Endothelial cell of umbilical vein (primary cell): ENCODE measurements around the gene AUTS2. TPM values are rescaled to one million over a fixed set of nuclear protein-coding genes. Genes with fewer than 3 reads are reported as not detected.

ENCODE experiments used
- BruUV-seq: library from RNA; stranded (reverse); fragments of 400-500 nt; replicated peaks from 2 replicates; lab custom pipeline; 2021; lab: Mats Ljungman, UMichigan
- CTCF ChIA-PET: fragments of 300-600, 350-600 bp; sonication (Branson Sonifier 250); formaldehyde crosslinking; loops from one replicate; lab custom pipeline; 2021; ENCODE audit warnings: antibody characterized with exemption, inconsistent platforms; lab: Charles Lee
- POLR2A ChIA-PET: fragments of 300-600, 350-600 bp; sonication (Branson Sonifier 250); formaldehyde crosslinking; loops from one replicate; lab custom pipeline; 2021; ENCODE audit warnings: antibody characterized with exemption, inconsistent platforms; lab: Charles Lee
- DNase-seq: peaks from one replicate; pipeline ENCODE4 v3.0.0-alpha.2; 2011; ENCODE audit warnings: low read depth, low spot score
- FAIRE-seq: peaks from 2 replicates; lab custom pipeline; 2011; peaks lifted over from hg19 to GRCh38; lab: Jason Lieb, UNC
- H2AFZ ChIP-seq: 2 replicates; pipeline ENCODE4 v1.6.0; 2012; ENCODE audit warnings: low read depth, low read length, control low read depth, inconsistent platforms
- H3K27ac ChIP-seq: 2 replicates; pipeline ENCODE4 v1.5.1; 2011; ENCODE audit warnings: low read depth, mild to moderate bottlenecking, control low read depth, low read length, moderate library complexity; ENCODE audit not compliant: insufficient read depth
- H3K27me3 ChIP-seq, 2 experiments: 2 replicates each; pipeline versions ENCODE4 v1.6.0 to v1.6.1; 2011; ENCODE audit warnings: low read length in 2 of 2, mixed read lengths in 1 of 2; ENCODE audit not compliant: control insufficient read depth in 2 of 2, insufficient read depth in 2 of 2
- H3K36me3 ChIP-seq, 2 experiments: 2 replicates in 1 of 2; 3 replicates in 1 of 2; pipeline ENCODE4 v1.5.1; 2011; ENCODE audit warnings: low read length in 2 of 2, mild to moderate bottlenecking in 1 of 2, moderate library complexity in 1 of 2; ENCODE audit not compliant: control insufficient read depth in 2 of 2, insufficient read depth in 2 of 2; ENCODE audit errors: extremely low read depth in 1 of 2
- H3K4me1 ChIP-seq: 3 replicates; pipeline ENCODE4 v1.5.1; 2011; ENCODE audit warnings: mild to moderate bottlenecking, low read length; ENCODE audit not compliant: control insufficient read depth, insufficient read depth; ENCODE audit errors: extremely low read depth
- H3K4me2 ChIP-seq: 2 replicates; pipeline ENCODE4 v1.6.1; 2011; ENCODE audit warnings: low read length, control low read depth, mixed read lengths; ENCODE audit not compliant: insufficient read depth
- H3K4me3 ChIP-seq, 3 experiments: fragments of 200-600 bp in 1 of 3; sonication (generic), shearing (Covaris generic) in 1 of 3; replicated peaks in 1 of 3; 2 replicates each; pipeline ENCODE4 v1.5.1; 2011 to 2016; ENCODE audit warnings: control low read depth in 3 of 3, low read length in 3 of 3, mild to moderate bottlenecking in 2 of 3, inconsistent platforms in 1 of 3, low read depth in 1 of 3, moderate library complexity in 1 of 3; ENCODE audit not compliant: insufficient read depth in 1 of 3
- H3K79me2 ChIP-seq: 2 replicates; pipeline ENCODE4 v1.6.0; 2012; ENCODE audit warnings: low read length, inconsistent platforms; ENCODE audit not compliant: control insufficient read depth, insufficient read depth
- H3K9ac ChIP-seq: replicated peaks from 2 replicates; pipeline ENCODE3; 2011; ENCODE audit warnings: low read length, control low read depth; ENCODE audit not compliant: insufficient read depth; ENCODE audit errors: extremely low read depth
- H3K9me1 ChIP-seq: replicated peaks from 3 replicates; pipeline ENCODE4 v1.6.0; 2011; ENCODE audit warnings: mild to moderate bottlenecking, low read length; ENCODE audit not compliant: control insufficient read depth, insufficient read depth; ENCODE audit errors: extremely low read depth
- H3K9me3 ChIP-seq: replicated peaks from 2 replicates; pipeline ENCODE4 v1.5.1; 2012; ENCODE audit warnings: low read length, inconsistent platforms; ENCODE audit not compliant: control insufficient read depth, insufficient read depth
- H4K20me1 ChIP-seq: replicated peaks from 2 replicates; pipeline ENCODE3; 2011; ENCODE audit warnings: mild to moderate bottlenecking, low read length; ENCODE audit not compliant: control insufficient read depth, insufficient read depth; ENCODE audit errors: extremely low read depth
- EZH2 ChIP-seq: IDR thresholded peaks from 2 replicates; pipeline ENCODE4 v1.6.1; 2012; ENCODE audit warnings: borderline replicate concordance, low read depth, mild to moderate bottlenecking, moderate library complexity, low read length, inconsistent platforms; ENCODE audit not compliant: severe bottlenecking
- FOS ChIP-seq: IDR thresholded peaks from 2 replicates; pipeline ENCODE4 v1.6.1; 2011; ENCODE audit warnings: mild to moderate bottlenecking, low read length, moderate library complexity, borderline replicate concordance; ENCODE audit not compliant: insufficient read depth
- GATA2 ChIP-seq: IDR thresholded peaks from 2 replicates; pipeline ENCODE4 v1.7.0; 2011; ENCODE audit warnings: low read depth, mild to moderate bottlenecking, moderate library complexity, mixed read lengths, low read length; ENCODE audit not compliant: insufficient read length, insufficient read depth
- JUN ChIP-seq: IDR thresholded peaks from 2 replicates; pipeline ENCODE4 v1.6.1; 2011; ENCODE audit warnings: borderline replicate concordance, low read depth; ENCODE audit not compliant: insufficient read length, insufficient read depth
- MAX ChIP-seq: IDR thresholded peaks from 2 replicates; pipeline ENCODE4 v1.6.1; 2011; ENCODE audit not compliant: insufficient read depth, insufficient read length
- MYC ChIP-seq: IDR thresholded peaks from one replicate; pipeline ENCODE4 v1.6.1; 2011; ENCODE audit warnings: mild to moderate bottlenecking, low read depth, low read length
- POLR2A ChIP-seq: IDR thresholded peaks from 2 replicates; pipeline ENCODE4 v1.6.1; 2012; ENCODE audit warnings: low read depth, mild to moderate bottlenecking, control low read depth, low read length
- POLR2AphosphoS5 ChIP-seq: IDR thresholded peaks from 2 replicates; pipeline ENCODE4 v1.6.1; 2012; ENCODE audit warnings: low read depth, mild to moderate bottlenecking, control low read depth, low read length, moderate library complexity; ENCODE audit not compliant: insufficient read depth
- dilution Hi-C: fragments of 300-500 bp; cut with MboI; formaldehyde crosslinking; loops from one replicate; pipeline ENCODE4 v1.15.0; 2019; ENCODE audit warnings: low sequenced_read_pairs; ENCODE audit not compliant: extremely low pct_ligation_motif_present
- intact Hi-C: fragments of 100-400 bp; cut with micrococcal nuclease; formaldehyde crosslinking; loops from one replicate; pipeline ENCODE4 v1.10.0; 2022
- polyA plus RNA-seq, 4 experiments: library from polyadenylated mRNA; depleted of rRNA in 3 of 4; stranded (reverse) in 3 of 4; unstranded in 1 of 4; fragments of >200 nt; gene quantifications; 2 replicates each; pipeline versions ENCODE4 v1.2.1 to v1.2.3, GENCODE V29; 2011 to 2012; ENCODE audit warnings: missing spikeins in 1 of 4
- total RNA-seq: library from RNA; stranded (reverse); gene quantifications from 2 replicates; pipeline ENCODE4 v1.2.3, GENCODE V29; 2021
- TF ChIP-seq, protein P1 (sequence below), 2 donors: IDR thresholded peaks; 1 replicate in 1 of 2; 2 replicates in 1 of 2; pipeline ENCODE4 v1.5.1; 2011; ENCODE audit warnings: low read length in 2 of 2, mild to moderate bottlenecking in 2 of 2, moderate library complexity in 2 of 2, control low read depth in 1 of 2, inconsistent platforms in 1 of 2, low read depth in 1 of 2; ENCODE audit not compliant: insufficient read depth in 1 of 2; ENCODE audit errors: extremely low read depth in 1 of 2

The AUTS2 gene
- total and polyA plus RNA-seq, 2 donors (not counting 3 experiments of a cell fraction or from before 2014, with no cell fraction given), result 0.59 to 8.0 TPM

DNA sequence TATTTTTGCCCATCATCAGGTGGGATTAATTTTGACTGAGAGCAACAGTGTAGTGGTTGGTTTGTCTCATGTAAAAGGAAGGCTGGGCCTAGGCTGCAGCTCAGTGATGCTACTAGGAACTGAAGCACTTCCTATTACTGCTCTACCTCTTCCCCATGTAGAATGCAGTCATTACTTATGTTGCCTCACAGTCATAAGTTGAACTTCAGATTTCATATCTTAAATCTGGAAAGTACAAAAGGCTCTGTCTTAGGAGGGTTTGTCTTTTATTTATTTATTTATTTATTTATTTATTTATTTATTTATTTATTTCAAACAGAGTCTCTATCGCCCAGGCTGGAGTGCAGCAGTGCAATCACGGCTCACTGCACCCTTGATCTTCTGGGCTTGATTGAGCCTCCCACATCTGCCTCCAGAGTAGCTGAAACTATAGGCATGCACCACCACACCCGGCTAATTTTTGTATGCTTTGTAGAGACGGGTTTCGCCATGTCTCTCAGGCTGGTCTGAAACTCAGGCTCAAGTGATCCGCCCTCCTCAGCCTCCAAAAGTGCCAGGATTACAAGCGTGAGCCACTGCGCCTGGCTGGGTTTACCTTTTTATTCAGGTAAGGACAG lies 812.0 kb downstream of the AUTS2 start:
- Histone ChIP-seq H3K4me1 (no peaks in the 10 kb centered on the region), H2AFZ (no peak overlapping the region), H3K79me2 (no peaks in the 10 kb centered on the region), H3K9me1 (no peaks in the 10 kb centered on the region), H3K36me3 (no peaks in the 10 kb centered on the region), H3K4me2 (no peak overlapping the region), H3K27me3 (no peaks in the 10 kb centered on the region), H3K9ac (no peak overlapping the region), H3K9me3 (no peaks in the 10 kb centered on the region), H4K20me1 (no peaks in the 10 kb centered on the region), H3K4me3 (no peak overlapping the region), H3K27ac (no peak overlapping the region)
- no peak for DNase-seq
- TF ChIP-seq EZH2, result no peak
- TF ChIP-seq, protein P1, sequence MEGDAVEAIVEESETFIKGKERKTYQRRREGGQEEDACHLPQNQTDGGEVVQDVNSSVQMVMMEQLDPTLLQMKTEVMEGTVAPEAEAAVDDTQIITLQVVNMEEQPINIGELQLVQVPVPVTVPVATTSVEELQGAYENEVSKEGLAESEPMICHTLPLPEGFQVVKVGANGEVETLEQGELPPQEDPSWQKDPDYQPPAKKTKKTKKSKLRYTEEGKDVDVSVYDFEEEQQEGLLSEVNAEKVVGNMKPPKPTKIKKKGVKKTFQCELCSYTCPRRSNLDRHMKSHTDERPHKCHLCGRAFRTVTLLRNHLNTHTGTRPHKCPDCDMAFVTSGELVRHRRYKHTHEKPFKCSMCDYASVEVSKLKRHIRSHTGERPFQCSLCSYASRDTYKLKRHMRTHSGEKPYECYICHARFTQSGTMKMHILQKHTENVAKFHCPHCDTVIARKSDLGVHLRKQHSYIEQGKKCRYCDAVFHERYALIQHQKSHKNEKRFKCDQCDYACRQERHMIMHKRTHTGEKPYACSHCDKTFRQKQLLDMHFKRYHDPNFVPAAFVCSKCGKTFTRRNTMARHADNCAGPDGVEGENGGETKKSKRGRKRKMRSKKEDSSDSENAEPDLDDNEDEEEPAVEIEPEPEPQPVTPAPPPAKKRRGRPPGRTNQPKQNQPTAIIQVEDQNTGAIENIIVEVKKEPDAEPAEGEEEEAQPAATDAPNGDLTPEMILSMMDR (IDR thresholded peaks at IDR 0.05; ENCODE audit: extremely low read depth in 1 of 2, insufficient read depth in 1 of 2, low read depth in 1 of 2, low read length in 2 of 2), result no peak
- no peak for TF ChIP-seq JUN
- TF ChIP-seq POLR2AphosphoS5, result no peak
- TF ChIP-seq MYC, result no peak
- no peak for TF ChIP-seq GATA2
- no peak for TF ChIP-seq POLR2A
- no peak for TF ChIP-seq FOS
- TF ChIP-seq MAX, result no peak
- ChIA-PET POLR2A (no interaction called here), CTCF (interaction anchor here (0.6 kb wide), 1 partner anchor 212 kb away, joined by 3 read pairs; no protein-coding TSS in a partner anchor)
- BruUV-seq, result no TSS peak
- intact Hi-C loops (no loop called here), dilution Hi-C loops (no loop called here)
- FAIRE-seq, result no peak
